Stimulated activated CD8-positive, alpha-beta memory T cell treated with anti-CD3 and anti-CD28 coated beads, Interleukin-12 subunit alpha, Interleukin-12 subunit beta, amount 100 ng/mL, for 24 hours (primary cell): ENCODE measurements around the gene APLP1.
"Not testable (repeated sequence)": the region's sequence is repeated elsewhere in the genome, so short reads cannot be mapped to it uniquely, and the experiment has no call there.

ENCODE experiments used
- DNase-seq: peaks from one replicate; pipeline ENCODE4 v3.0.0-alpha.2; 2020; ENCODE audit errors: extremely low read depth

APLP1 gene

DNA sequence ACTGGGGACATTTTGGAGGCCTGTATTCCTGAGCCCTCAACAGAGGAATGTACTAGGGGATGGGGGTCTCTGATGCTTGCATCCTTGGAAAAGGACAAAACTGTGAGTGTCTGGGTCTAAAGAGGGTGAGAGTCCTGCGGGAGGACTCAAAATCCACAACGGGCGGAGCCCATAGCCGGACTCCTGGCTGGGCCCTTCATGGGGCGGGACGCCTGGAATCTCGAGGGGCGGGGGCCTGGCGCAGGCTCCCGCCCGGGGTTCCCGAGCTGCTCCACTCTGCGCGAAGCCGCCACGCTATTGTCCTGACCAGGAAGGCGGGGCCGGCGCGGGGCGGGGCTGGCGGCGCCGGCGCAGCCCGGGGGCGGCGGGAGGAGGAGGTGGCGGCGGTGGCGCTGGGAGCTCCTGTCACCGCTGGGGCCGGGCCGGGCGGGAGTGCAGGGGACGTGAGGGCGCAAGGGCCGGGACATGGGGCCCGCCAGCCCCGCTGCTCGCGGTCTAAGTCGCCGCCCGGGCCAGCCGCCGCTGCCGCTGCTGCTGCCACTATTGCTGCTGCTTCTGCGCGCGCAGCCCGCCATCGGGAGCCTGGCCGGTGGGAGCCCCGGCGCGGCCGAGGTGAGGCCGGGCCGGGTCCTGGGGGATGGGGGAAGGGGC, at the start of gene APLP1:
TSS of gene APLP1 (plus strand) at position 403 of the 651 bp plus-strand sequence. CDS start at position 466, 63 bp downstream.
- DNase-seq, result no peak

DNA sequence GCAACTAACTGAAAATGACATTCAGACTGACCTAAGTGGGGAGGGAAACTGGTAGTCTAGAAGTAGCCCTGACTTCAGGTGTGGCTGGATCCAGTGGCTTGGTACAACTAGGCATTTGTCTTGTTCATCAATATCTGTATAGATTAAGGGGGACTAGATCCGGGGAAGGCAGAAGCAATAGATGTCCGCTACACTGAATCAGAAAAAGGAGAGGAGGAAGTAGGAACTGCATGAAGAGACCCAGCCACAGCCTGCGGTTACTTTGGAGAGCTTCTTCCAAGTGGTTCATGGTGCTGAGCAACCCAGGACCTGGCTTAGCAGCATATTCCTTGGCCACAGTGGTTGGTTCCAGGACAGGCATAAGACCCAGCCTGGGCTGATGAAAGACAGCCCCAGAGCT, 45.8 kb upstream of the APLP1 start:
- DNase-seq, result no peak

- DNase-seq, result no peak
These were observed 44.2 kb upstream of the APLP1 start for GRCh38 chr19:35824150-35824549.

DNA sequence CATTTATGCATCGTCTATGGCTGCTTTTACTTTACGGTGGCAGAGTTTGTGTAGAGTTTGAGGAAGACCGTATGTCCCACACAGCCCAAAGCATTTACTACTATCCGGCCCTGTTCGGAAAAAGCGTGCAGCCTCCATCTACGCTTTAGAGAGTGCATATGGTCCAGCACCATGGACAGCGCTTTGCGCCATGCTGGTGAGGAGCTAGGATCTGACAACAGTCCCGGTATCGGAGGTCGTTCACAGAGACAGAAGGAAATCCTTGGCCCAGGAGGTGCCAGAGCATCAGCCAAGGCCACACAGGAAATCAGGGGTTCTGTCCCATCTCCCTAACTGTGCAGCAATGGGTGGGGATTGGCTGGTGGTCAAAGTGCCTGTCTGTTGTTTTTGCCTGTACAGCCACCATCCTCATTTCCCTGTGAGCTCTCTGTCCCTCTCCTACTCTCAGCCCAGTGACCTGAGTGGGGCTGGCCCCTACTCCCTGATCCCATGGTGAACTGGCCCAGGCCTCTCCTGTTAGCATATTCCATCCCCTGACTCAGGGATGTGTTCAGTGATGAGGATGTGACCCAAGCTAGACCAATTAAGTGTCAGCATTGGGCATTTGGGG, 39.6 kb upstream of the APLP1 start:
- no peak for DNase-seq

- no peak for DNase-seq
These were observed 37.4 kb upstream of the APLP1 start for GRCh38 chr19:35830986-35831385.

- DNase-seq, result no peak
These were observed 36.3 kb upstream of the APLP1 start for GRCh38 chr19:35832054-35832453.

GRCh38 chr19:35833972-35834371, 34.4 kb upstream of the APLP1 start:
- DNase-seq, result no peak

DNA sequence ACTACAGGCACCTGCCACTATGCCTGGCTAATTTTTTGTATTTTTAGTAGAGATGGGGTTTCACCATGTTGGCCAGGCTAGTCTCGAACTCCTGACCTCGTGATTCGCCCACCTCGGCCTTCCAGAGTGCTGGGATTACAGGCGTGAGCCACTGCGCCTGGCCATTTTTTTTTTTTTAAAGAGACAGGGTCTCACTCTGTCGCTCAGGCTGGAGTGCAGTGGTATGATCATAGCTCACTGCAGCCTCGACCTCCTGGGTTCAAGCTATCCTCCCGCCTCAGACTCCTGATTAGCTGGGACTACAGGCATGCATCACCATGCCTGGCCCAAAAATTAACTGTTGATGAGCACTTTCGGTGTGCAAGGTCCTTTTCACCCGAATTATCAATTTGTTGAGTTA, 32.3 kb upstream of the APLP1 start:
- not testable (repeated sequence) for DNase-seq

GRCh38 chr19:35841961-35842595, 26.3 kb upstream of the APLP1 start:
- no peak for DNase-seq

DNA sequence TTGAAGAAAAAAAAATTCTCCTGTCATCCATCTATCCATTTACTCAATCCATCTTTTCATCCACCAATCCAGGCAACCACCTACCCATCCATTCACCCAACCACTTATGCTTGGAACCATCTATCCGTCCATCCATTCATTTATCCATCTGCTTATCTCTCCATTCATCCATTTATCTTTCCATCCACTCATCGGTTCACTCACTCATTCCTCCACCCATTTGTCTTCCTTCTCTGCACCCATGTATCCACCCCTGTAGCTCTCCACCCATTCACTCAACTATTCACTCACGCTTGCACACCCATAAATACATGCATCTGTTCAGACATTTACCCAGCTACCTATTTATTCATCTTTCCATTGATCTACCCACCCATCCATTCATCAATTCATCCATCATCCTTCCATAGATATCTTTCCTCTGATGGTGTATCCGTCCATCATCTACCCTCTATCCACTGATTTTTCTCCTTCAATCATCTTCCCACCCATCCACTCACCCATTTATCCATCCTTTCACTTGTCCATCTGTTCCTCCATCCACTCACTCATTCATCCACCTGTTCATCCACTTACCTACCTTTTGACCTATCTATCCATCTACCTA, 25.6 kb upstream of the APLP1 start:
- no peak for DNase-seq

GRCh38 chr19:35843676-35844481, 24.5 kb upstream of the APLP1 start:
- no peak for DNase-seq

DNA sequence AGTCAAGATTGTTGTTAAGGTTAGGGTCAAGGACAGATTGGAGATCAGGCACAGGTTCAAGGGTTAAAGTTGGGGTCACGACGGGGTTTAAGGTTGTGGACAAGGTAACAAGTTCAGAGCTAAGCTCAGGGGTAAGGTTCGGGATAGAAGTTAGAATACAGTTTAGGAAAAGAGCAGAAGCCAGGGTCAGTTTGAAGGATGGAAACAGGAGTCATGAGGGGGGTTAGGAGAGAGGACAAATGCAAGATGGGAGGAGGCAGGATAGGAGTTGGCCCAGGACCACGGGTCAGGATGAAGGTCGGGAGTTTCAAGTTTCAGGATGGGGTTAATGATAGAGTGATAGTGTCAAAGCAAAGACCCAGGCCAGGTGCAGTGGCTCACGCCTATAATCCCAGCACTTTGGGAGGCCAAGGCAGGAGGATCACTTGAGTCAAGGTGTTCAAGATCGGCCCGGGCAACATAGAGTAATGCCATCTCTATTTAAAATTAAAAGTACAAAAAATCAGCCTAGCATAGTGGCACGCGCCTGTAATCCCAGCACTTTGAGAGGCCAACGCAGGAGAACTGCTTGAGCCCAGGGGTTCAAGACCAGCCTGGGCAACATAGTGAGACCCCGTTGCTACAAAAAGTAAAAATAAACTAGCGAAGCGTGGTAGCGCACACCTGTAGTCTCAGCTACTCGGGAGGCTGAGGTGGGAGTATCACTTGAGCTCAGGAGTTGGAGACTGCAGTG, 23.7 kb upstream of the APLP1 start:
- DNase-seq, result no peak

DNA sequence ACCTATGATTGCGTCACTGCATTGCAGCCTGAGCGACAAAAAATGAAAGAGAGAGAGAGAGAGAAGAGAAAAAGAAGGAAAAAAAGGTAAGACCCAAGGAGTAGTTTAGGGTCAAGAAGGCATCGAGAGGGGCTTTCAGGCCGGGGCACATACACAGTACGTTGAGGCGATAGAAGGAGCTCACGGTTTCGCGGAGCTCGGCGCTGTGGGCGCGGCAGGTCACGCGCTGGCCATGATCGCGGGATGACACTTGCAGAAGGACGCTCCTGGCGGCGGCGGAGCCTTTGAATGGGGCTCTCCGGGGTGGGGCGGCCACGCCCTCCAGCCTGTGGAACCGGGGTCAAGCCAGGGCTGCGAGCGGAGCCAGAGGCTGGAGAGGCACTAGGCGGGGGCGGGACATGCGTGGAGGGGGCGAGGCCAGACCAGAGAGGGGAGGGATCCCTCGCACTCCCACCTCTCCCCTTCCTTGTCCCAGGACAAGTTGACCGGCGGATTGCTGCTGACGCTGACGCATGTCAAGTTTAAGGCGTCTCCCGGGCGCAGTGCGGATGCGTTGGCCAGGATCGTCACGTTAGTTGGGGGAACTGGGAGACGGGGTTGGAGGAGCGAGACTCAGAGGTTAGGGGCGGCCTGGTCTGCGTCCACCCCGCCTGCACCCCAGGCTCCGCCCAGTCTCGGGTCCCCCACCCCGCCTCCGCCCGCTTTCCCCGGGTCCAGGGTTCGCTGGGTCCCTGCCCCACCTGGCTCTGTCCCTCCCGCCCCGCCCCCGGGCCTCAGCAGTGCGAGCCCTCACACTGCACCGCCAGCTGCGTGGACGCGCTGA, 22.9 kb upstream of the APLP1 start:
- no peak for DNase-seq

DNA sequence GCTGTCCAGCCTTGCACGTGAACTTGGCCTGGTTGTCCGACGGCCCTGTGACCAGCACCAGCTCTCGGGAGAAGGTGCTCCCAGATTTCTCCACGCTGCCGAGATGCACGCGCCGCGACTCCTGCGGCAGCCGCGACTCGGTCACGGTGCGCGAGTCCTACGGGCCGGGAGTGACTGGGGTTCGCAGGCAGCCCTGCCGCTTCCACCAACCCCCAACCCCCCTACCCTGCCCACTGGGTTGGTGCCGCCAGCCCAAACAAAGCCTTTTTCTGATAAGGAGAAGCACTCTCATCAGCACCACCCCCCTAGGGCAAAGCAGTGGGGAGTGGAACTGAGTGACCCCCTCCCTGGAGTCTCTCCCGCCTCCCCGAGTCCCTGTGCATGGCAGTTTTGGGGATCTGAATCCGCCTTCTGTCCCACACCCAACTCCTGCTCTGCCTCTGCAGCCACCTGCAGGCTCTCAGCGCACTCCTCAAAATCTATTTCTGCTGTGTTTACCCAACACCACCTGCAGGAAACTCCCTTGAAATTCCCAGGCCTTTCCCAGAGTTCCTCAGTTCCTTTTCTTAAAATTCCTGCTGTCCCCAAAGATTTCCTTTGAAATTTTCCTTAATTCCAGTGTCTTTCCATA, 22.2 kb upstream of the APLP1 start:
- no peak for DNase-seq

DNA sequence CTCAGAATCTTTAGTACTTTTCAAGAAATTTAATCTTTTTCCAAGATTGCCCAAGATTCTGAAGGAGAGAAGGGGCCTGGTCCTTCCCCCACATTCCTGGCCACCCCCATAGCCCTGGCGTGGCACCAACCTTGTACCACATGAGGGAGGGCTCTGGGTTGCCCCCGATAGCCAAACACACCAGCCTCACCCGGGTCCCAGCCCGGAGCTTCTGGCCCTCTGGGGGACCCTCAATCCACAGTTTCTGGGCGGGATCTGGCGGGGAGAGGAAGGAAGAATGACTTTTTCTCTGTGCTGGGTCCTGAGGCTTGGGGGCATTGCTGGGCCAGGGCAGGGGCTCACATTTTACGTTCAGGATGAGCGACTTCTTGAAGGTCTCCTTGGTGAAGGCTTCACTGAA, 20.5 kb upstream of the APLP1 start:
- no peak for DNase-seq

GRCh38 chr19:35848486-35848885, 19.9 kb upstream of the APLP1 start:
- DNase-seq, result no peak

- DNase-seq, result no peak
These were observed 19.4 kb upstream of the APLP1 start for GRCh38 chr19:35848919-35849505.

DNA sequence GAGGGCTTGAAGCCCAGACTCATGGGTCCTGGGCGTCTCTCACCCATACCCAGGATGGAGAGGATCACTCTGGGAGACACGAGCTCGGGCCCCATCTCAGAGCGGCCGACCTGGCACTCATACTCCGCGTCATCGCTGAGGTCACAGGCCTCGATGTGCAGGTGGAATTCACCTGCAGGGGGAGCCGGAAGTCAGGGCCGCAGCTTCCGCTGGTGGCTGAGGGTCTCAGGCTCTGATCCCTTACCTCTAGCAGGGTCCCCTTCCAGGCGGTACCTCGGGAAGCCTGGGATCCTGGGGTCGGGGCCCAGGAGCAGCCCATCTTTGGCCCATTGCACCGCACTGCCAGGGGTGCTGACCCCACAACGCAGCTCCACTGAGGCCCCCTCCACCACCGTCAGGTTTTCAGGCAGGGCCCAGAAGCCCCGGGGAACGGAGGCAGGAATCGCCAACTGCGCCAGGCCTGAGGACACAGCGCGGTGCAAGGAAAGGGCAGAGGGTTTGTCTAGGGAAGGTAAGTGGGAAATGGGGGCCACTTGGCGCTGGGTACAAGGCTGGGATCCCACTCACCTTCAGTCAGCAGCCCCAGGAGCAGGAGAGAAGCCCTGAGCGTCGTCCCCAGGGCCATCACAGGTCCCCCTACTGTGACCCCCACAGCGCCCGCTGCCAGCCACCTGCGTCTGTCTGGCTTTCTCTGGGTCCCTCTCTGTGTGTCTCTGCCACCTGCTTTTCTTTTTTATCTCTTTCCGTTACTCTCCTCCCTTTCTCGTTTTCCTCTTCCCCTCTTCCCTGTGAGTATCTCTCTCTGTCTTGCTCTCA, 17.0 kb upstream of the APLP1 start:
- no peak for DNase-seq
